ENCODE data around the gene BRIP1.

BRIP1 gene

GRCh38 chr17:61877837-61878236 lies 14.5 kb upstream of the BRIP1 start:
- no peak for TF ChIP-seq CTCF (IDR thresholded peaks at IDR 0.05; ENCODE audit: low read depth, low read length, missing control alignments)
- H3K4me3 ChIP-seq (ENCODE audit: low read depth, low read length): no peak overlapping the region
- no peak for DNase-seq (ENCODE audit: low read depth)
- in situ Hi-C loops (cut with HindIII; ENCODE audit: low sequenced_read_pairs): no loop called here

GRCh38 chr17:61875804-61876203 lies 12.5 kb upstream of the BRIP1 start:
- H3K4me3 ChIP-seq (ENCODE audit: low read depth, low read length): no peak overlapping the region
- TF ChIP-seq CTCF (IDR thresholded peaks at IDR 0.05; ENCODE audit: low read depth, low read length, missing control alignments): no peak
- no peak for DNase-seq (ENCODE audit: low read depth)
- in situ Hi-C loops (cut with HindIII; ENCODE audit: low sequenced_read_pairs): no loop called here

GRCh38 chr17:61875285-61875684 lies 12.0 kb upstream of the BRIP1 start:
- DNase-seq (ENCODE audit: low read depth): no peak
- in situ Hi-C loops (cut with HindIII; ENCODE audit: low sequenced_read_pairs): no loop called here
- no peak for TF ChIP-seq CTCF (IDR thresholded peaks at IDR 0.05; ENCODE audit: low read depth, low read length, missing control alignments)

GRCh38 chr17:61874075-61874474 lies 10.7 kb upstream of the BRIP1 start:
- no peak for TF ChIP-seq CTCF (IDR thresholded peaks at IDR 0.05; ENCODE audit: low read depth, low read length, missing control alignments)
- H3K4me3 ChIP-seq (ENCODE audit: low read depth, low read length): no peak overlapping the region
- DNase-seq (ENCODE audit: low read depth): no peak
- in situ Hi-C loops (cut with HindIII; ENCODE audit: low sequenced_read_pairs): no loop called here

More at GRCh38 chr17:61875285-61875684, 12.0 kb upstream of the BRIP1 start:
- no peak overlapping the region for H3K4me3 ChIP-seq (ENCODE audit: low read depth, low read length)

- no peak overlapping the region for H3K4me3 ChIP-seq (ENCODE audit: low read depth, low read length)
- DNase-seq (ENCODE audit: low read depth): no peak
- in situ Hi-C loops (cut with HindIII; ENCODE audit: low sequenced_read_pairs): no loop called here
- TF ChIP-seq CTCF (IDR thresholded peaks at IDR 0.05; ENCODE audit: low read depth, low read length, missing control alignments): no peak
Observed at GRCh38 chr17:61872099-61872498, 8.8 kb upstream of the BRIP1 start.

GRCh38 chr17:61869138-61869537 lies 5.8 kb upstream of the BRIP1 start:
- H3K4me3 ChIP-seq (ENCODE audit: low read depth, low read length): no peak overlapping the region
- in situ Hi-C loops (cut with HindIII; ENCODE audit: low sequenced_read_pairs): no loop called here
- no peak for TF ChIP-seq CTCF (IDR thresholded peaks at IDR 0.05; ENCODE audit: low read depth, low read length, missing control alignments)
- DNase-seq (ENCODE audit: low read depth): no peak

- DNase-seq (ENCODE audit: low read depth): no peak
- no peak for TF ChIP-seq CTCF (IDR thresholded peaks at IDR 0.05; ENCODE audit: low read depth, low read length, missing control alignments)
- H3K4me3 ChIP-seq (ENCODE audit: low read depth, low read length): no peak overlapping the region
- in situ Hi-C loops (cut with HindIII; ENCODE audit: low sequenced_read_pairs): no loop called here
Observed at GRCh38 chr17:61868074-61868473, 4.7 kb upstream of the BRIP1 start.
